ACHN (cell line): ENCODE data around the gene MUC4.
"Not testable (repeated sequence)": the region's sequence is repeated elsewhere in the genome, so short reads cannot be mapped to it uniquely, and the experiment has no call there.

ENCODE experiments used
- DNase-seq: peaks from one replicate; pipeline ENCODE4 v3.0.0-alpha.2; 2015
- in situ Hi-C: cut with HindIII; loops from 2 replicates; pipeline ENCODE4 v1.10.0; 2017; ENCODE audit warnings: low sequenced_read_pairs, low pct_ligation_motif_present, low pct_unique_long_range_greater_than_20kb

MUC4 gene

DNA sequence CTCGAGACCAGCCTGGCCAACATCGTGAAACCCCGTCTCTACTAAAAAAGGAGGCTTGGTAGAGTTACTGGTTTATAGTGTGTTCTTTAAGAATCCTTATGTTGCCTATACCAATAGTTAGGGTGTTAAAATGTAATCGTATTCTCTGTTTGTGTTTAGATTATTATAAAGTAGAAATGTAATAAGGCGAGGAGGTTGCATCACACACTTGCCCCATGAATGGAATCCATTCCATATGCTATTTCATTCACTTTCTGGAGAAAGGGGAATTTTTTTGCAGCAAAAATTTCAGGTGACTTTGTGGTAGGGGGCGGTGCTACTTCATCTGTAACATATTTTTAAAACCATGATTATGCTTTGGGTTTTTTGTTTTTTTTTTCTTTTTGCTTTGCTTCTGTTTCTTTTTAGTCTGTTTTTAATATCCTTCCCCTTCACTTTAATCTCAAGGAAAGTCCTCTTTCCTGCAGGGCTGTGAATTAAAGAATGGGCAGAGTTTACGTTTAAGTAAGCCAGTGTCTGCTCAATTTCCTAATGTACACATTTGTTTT is 33.0 kb upstream of the MUC4 start:
- DNase-seq: no peak
- in situ Hi-C loops: no loop called here

DNA sequence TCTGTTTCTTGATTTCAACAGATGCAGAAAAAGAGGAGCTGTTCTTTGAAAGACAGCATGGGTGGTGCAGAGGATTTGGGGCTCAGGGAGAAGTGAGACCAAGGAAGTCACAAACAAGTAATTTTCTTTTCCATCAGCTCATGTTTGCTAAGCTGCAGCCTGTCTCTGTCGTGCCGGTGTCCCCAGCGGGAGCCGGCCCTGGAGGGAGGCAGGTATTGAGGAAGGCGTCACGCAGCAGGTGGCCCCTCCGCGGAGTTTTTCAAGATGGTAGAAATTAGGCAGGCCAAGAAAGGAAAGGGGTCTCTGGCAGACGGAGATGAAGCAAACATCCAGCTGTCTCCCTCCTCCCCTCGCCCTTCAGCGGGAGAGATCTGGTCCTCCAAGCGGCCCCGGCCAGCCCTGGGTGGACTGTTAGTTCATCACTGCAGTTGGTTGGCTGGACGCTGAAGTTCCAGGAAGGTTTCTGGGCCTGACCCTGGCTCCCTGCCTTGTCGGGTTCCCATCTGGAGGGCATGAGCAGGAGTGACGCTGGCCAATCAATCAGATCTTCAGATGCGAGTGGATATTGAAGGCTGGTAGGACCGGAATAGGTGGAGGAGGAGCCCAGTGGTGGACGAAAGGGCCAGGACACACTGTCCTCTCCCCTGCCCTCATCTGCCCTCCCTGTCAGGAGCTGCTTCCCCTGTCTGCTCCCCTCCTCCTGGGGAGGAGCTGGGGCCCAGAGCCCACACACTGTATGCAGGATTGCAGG is 27.7 kb upstream of the MUC4 start:
- in situ Hi-C loops: no loop called here
- no peak for DNase-seq

DNA sequence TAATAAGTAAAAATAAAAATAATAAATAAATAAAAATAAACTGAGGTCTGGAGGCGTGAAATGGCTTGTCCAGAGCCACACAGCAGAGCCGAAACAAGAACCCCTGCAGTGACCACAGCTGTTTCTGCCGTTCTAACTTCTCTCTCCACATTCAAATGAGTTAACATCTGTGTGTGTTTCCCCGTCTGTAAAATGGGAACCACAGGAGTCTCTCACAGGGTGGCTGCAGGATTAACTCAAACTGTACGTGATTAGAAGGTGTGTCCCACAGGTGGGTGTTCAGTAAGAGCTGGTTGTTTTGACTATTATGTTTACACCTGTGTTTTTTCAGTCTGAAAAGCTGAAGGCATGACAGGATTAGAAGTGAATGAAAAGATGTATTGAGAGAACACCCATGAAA is 27.0 kb upstream of the MUC4 start:
- no peak for DNase-seq
- in situ Hi-C loops: no loop called here

DNA sequence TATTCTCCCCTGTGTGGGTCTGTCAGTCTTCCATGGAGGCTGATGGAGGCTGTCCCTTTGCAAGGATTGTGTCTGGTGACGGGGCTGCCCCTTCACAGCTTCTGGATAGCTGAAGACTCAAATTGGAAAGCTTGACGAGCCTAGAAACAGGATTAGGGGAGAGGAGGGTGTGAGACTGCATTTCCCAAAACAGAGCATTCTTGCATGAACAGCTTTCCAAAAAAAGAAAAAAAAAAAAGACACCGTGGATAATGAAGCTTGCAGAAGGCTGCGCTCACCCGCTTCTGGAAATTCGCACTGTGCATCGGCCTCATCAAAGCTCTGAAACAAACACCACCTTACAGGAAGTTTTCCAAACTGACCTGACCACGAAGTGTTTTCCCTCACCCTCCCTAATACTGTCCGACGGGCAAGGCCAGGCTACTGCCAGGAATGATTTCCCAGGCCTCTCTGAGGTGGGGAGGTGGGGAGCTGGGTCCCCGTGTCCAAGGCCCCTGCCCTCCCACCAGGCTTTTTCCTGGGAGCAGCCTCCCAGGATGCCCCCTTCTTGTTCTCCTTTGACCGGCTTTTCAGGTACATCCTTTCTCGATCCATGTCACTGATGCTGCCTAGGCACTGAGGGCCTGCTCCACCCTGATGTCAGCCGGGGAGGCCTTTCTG is 24.9 kb upstream of the MUC4 start:
- DNase-seq: no peak
- in situ Hi-C loops: no loop called here

DNA sequence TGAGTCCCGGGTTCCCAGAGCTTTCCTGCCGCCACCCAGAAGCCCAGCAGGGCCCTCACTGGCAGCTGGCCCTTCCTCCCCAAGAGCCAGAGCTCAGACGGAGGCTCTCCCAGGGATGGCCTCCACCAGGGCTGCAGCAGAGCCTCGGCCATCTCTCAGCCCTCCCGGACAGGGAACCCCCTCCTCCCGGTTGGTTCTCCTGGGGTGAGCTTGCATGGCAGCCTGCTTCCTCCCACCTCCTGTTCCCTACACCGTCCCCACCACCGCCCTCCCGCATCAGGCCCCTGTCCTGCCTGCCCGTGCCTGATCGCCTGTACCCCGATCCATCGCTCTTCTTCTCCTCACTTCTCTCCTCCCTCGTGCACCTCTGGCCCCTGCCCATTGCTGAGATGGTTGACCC is 24.1 kb upstream of the MUC4 start:
- no peak for DNase-seq
- in situ Hi-C loops: no loop called here

DNA sequence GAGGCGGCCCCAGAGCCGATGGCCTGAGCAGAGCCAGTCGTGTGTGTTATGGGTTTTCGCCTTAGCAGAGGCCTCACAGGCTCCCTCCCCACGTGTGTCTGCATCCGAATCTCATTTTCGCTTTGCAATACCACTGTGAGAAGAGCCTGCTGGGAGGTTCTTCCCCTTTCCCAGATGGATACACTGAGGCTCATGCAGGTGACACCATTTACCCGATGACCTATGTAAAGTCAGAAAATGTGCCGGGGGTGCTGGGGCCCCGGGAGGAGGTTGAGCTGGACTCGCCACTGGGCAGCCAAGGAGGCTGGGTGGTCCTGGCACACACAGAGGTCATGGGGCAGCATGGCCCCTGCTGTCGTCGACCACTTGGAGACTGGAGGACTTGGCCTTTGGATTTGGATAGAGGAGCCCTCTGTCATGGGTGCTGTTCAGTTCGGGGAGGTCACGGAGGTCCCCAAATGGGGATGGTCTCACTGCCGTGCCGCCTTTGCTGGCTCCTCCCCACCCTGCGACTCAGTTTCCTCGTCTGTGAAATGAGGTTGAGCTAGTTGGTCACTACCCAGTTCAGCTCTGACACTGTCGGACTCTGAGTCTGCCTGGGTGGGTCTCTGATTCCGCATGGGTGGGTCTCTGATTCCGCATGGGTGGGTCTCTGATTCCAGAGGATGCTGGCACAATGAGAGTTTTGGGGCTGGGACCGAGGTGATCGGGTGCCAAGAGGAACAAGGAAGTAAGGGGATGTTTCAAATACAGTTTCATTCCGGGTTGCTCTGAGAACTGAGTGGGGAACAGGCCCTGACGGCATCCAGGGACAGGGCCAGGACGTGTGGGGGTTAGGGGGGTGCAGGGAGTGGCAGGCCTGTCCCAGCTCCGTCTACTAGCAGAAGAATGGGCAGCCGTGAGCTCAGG is 23.2 kb upstream of the MUC4 start:
- DNase-seq: no peak
- in situ Hi-C loops: no loop called here

DNA sequence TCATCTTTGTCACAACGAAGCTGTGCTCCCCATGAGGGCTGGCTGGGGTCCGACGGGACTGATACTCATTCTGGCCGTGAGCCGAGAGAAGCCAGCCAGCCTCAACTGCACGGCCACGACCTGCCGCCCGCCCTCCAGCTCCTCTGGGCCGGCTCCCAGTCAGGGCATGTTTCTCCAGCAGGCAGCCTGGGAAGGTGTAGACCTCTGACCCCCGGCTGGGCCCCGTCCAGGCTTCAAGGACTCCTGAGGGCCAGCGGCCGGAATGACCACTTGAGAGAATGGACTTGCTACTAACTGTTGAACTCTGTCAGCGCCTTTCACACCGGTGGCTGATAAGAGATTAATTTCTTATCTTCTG is 18.1 kb upstream of the MUC4 start:
- in situ Hi-C loops: no loop called here
- DNase-seq: no peak

DNA sequence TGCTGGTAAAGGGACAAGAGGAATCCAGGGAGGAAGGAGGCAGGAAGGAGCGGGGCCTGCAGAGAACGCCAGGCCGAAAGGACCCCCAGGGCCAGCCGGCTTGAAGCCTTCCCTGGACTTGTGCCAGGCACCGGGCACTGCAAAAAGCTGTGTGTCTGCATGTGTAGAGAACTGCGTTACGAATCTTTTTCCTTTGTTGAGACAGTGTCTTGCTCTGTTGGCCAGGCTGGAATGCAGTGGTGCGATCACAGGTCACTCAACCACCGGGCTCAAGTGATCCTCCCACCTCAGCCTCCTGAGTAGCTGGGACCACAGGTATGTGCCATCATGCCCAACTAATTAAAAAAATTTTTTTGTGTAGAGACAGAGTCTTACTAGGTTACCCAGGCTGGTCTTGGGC is 17.0 kb upstream of the MUC4 start:
- DNase-seq: no peak
- in situ Hi-C loops: no loop called here

DNA sequence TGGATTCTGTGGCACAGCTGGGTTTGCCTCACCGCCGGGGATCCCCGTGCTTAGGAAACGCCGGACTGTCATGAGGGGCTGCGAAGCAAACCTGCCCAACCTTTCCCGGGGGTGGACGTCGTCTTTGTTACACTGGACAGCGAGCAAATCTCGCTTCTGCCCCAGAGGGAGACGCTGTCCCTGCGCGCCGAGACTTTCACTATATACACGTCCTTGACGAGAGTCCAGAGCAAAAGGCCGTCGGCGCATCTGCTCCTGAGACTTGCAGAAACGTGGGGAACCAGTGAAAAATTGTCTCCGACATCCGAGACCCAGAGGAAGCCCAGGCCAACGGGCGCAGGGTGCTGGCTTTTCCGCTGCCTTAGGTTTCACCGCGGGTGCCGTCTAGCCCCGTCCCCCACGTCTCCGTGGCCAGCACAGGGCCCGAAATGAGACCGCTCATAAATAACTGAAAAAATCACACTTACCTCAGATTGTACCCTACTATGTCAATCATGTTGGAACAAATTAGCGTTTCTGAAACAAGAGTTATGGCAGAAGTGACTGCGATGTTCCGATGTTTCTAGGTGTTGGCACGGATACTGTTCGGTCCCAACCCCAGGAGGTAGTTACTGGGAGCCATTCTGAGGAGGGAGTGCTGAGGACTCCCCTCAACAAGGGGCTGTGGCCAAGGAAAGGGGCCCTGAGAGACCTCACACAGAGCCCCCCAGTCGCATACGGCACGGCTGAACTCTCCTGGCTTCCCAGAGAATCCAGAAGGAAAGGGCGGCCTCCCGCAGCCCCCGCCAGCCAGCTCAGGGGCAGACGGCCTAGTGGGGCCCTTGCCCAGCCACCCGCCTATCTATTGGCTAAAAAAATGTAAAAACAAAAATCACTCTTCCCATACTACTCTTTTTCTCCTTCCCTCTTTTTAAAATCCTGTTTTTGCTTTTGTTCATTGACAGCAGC is 14.4 kb upstream of the MUC4 start:
- DNase-seq: no peak
- in situ Hi-C loops: no loop called here

DNA sequence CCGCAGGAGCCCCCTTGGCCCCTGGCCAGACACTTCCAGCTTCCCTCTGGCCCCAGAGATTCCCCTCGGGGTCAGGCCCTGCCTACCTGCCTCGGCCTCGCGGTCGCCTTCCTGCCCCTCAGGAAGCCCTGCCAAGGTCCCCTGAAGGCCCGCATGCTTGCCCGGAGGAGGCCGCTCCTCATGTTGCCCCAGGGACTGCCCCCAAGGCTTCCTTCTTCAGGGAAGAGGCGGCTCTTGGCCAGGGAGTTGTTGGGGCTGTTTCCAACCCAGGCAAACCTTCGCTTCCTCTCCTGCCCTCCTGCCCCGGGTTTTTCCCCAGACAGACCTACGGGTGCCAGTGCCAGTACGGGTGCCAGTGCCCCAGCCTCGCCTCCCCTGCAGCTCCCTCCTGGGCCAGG is 13.5 kb upstream of the MUC4 start:
- in situ Hi-C loops: no loop called here

DNA sequence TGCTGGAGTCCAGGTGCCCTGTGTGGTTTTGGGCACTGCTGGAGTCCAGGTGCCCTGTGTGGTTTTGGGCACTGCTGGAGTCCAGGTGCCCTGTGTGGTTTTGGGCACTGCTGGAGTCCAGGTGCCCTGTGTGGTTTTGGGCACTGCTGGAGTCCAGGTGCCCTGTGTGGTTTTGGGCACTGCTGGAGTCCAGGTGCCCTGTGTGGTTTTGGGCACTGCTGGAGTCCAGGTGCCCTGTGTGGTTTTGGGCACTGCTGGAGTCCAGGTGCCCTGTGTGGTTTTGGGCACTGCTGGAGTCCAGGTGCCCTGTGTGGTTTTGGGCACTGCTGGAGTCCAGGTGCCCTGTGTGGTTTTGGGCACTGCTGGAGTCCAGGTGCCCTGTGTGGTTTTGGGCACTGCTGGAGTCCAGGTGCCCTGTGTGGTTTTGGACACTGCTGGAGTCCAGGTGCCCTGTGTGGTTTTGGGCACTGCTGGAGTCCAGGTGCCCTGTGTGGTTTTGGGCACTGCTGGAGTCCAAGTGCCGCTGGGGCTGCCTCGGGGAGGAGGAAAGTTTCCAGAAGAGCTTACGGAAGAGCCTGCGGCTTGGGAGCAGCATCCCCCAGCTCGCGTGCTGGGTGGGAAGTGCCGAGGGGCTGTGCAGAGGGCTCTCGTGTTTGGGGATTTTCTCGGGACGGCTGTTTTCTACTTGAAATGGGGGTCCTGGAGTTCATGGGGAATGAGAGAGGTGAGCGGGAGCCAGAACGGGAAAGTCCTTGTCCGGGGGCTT is 12.9 kb upstream of the MUC4 start:
- in situ Hi-C loops, DNase-seq: not testable (repeated sequence)

More for the DNA sequence above, 13.5 kb upstream of the MUC4 start:
- DNase-seq: no peak

DNA sequence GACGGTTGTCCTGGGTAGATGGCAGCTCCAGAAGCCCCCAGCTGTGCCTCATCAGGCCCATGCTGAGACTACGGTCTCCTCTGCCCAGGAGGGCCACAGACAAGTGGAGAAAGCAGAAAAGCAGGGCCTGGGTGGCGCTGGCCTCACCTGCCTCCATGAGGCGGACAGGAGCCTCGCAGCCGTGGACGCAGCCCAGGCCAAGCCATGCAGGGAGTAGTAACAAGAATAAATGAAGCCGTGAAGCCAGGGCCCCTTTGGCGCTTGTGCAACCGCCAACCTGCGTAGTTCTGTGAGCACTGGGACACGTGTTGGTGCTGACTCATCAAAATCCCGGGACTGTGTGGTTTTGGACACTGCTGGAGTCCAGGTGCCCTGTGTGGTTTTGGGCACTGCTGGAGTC is 12.3 kb upstream of the MUC4 start:
- DNase-seq: no peak
- in situ Hi-C loops: no loop called here

DNA sequence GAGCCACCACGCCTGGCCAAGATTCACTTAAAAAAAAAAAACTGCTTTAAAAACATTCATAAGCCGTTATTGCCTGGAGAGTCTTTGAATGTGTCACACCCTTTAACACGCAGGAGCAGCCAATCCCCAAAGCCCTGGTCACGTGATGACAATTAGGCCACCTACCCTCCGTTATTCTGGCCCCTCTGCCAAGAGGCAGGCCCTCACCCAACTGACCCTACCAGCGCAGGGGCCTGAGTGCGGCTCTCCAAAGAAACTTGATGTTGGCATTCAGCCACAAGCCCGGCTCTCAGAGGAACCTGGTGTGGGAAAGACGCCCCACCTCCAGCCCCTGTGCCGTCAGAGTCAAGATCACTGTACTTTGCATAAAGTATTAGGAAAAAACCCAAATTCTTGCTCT is 11.6 kb upstream of the MUC4 start:
- DNase-seq: no peak
- in situ Hi-C loops: no loop called here

DNA sequence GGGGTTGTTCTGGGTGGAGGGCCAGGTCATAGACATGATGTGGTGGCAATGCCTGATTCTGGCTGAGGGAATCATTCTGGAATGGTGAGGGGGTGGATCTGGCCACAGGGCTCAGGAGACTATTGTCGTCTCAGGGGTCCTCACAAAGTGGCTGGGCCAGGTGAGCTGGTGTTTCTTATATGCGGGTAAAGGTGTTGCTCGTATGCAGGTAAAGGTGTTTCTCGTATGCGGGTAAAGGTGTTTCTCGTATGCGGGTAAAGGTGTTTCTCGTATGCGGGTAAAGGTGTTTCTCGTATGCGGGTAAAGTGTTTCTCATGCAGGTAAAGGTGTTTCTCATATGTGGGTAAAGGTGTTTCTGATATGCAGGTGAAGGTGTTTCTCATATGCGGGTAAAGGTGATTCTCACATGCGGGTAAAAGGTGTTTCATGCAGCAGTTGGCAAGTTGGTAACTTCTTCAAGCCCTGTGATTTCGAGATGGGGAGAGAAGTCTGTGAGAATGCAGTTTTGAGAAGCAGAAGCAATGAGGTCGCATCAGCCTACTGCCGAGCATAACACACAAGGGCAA is 10.5 kb upstream of the MUC4 start:
- in situ Hi-C loops: no loop called here
- no peak for DNase-seq

DNA sequence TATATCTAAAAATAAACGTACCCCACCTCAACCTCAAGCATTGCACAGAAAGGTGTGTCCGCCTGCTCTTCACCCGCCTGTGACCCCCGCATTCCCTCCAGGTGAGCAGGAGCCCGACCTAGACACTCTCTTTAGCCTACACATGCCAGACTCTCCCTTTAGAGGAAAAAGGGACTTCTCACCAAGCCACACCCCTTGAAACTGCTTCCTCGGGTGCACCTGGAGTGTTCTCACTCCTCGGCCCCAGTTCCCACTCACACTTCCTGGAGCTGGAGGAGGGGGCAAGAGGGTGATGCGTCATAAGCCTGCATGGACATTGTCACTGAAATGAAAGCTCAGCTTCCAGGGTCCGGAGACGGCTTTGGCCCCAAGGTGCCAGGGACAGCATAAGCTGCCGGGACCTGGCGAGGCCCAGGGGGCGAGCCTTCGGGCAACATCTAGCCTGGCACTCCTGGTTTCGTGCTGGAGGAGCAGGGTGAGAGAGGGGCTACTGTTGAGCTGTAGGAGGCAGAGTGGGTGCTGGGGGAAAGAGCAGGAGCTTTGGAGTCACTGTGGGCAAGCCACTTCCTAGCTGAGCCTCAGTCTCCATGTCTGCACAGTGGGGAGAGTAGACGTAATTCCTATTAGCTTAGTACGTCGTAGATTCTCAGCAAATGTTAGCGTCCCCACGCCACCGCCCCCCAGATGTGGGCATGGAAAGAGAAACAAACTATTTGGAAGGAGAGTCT is 9.8 kb upstream of the MUC4 start:
- DNase-seq: no peak
- in situ Hi-C loops: no loop called here

DNA sequence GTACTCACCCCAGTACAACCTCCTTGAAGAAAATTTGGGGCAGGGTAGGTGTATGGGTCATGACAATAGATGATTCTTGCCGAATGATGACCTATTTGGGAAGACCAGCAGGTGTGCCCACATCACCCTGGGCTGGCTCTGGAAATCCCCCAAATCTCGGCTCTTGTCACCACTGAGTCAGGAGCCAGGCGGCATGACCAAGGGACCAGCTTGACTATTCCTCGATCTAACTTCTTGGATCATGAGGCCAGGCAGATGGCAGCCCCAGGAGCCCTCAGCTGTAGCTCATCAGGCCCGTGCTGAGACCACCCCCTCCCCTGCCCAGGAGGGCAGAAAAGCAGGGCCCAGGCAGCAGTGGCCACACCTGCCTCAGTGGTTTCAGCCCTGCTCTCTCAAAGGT is 9.2 kb upstream of the MUC4 start:
- DNase-seq: no peak
- in situ Hi-C loops: no loop called here

DNA sequence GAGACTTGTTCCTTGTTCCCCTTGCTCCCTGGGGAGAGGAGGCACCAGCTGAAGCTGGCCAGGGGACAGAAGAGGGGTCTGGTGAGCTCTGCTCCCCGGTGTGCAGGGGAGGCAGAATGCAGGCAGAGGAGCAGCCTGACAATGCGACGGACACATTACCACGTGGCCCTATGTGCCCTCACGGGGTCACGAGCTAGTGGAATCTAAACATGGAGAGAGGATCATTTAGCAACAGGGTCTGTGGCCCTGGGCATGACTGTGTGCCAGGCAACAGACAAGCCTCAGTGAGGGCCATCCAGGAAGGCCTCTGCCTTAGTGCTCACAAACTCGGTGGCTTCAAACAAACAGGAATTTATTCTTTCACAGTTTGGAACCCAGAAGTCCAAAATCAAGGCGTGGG is 8.5 kb upstream of the MUC4 start:
- in situ Hi-C loops: no loop called here
- no peak for DNase-seq
